HUES48 (cell line): ENCODE data around the gene CRYBA4.
A peak's percentile ranks its signal among the peaks of the same experiment; 100 is the strongest.

Experiments used
- H3K27ac ChIP-seq: one replicate; pipeline ENCODE4 v1.7.0; 2013; ENCODE audit warnings: low read depth, low read length, inconsistent platforms
- H3K27me3 ChIP-seq: 2 replicates; pipeline ENCODE4 v1.6.1; 2013; ENCODE audit warnings: mild to moderate bottlenecking, low read length; ENCODE audit not compliant: control insufficient read depth, insufficient read depth
- H3K36me3 ChIP-seq: 2 replicates; pipeline ENCODE4 v1.6.1; 2013; ENCODE audit warnings: low read length; ENCODE audit not compliant: control insufficient read depth, insufficient read depth
- H3K4me1 ChIP-seq: 2 replicates; pipeline ENCODE4 v1.6.1; 2013; ENCODE audit warnings: mild to moderate bottlenecking, low read length; ENCODE audit not compliant: control insufficient read depth, insufficient read depth
- H3K4me3 ChIP-seq: 2 replicates; pipeline ENCODE4 v1.5.1; 2013; ENCODE audit warnings: mild to moderate bottlenecking, low read depth, low read length
- H3K9ac ChIP-seq: 2 replicates; pipeline ENCODE4 v1.6.1; 2013; ENCODE audit warnings: mild to moderate bottlenecking, low read depth, low read length, moderate library complexity
- H3K9me3 ChIP-seq: 2 replicates; pipeline ENCODE4 v1.6.1; 2013; ENCODE audit warnings: low read length; ENCODE audit not compliant: control insufficient read depth, insufficient read depth

The CRYBA4 gene

GRCh38 chr22:26629988-26630761 is 8.4 kb downstream of the CRYBA4 start:
- no peak overlapping the region for H3K27ac ChIP-seq
- no peak overlapping the region for H3K9ac ChIP-seq
- H3K4me1 ChIP-seq = peaks cover 3% of the 10 kb centered on the region; the same call in 1 of the 2 replicates
- H3K4me3 ChIP-seq = no peak overlapping the region
- H3K27me3 ChIP-seq = no peaks in the 10 kb centered on the region
- H3K9me3 ChIP-seq = no peaks in the 10 kb centered on the region
- no peaks in the 10 kb centered on the region for H3K36me3 ChIP-seq

- Histone ChIP-seq H3K27ac (no peak overlapping the region), H3K27me3 (no peaks in the 10 kb centered on the region), H3K9me3 (no peaks in the 10 kb centered on the region), H3K9ac (no peak overlapping the region), H3K36me3 (no peaks in the 10 kb centered on the region), H3K4me1 (peaks cover 3% of the 10 kb centered on the region; the same call in 1 of the 2 replicates), H3K4me3 (no peak overlapping the region)
Observed at GRCh38 chr22:26631282-26631681, 9.5 kb downstream of the CRYBA4 start.

- H3K36me3 ChIP-seq = no peaks in the 10 kb centered on the region
- H3K27ac ChIP-seq = no peak overlapping the region
- no peaks in the 10 kb centered on the region for H3K9me3 ChIP-seq
- no peaks in the 10 kb centered on the region for H3K27me3 ChIP-seq
- no peak overlapping the region for H3K4me3 ChIP-seq
- H3K4me1 ChIP-seq = peaks cover 3% of the 10 kb centered on the region; the same call in 1 of the 2 replicates
- H3K9ac ChIP-seq = no peak overlapping the region
Observed at GRCh38 chr22:26632422-26633155, 10.8 kb downstream of the CRYBA4 start.

- Histone ChIP-seq H3K4me3 (no peak overlapping the region), H3K27me3 (no peaks in the 10 kb centered on the region), H3K36me3 (no peaks in the 10 kb centered on the region), H3K4me1 (peaks cover 3% of the 10 kb centered on the region; the same call in 1 of the 2 replicates), H3K27ac (no peak overlapping the region), H3K9me3 (no peaks in the 10 kb centered on the region), H3K9ac (no peak overlapping the region)
Observed at GRCh38 chr22:26634189-26634588, 12.4 kb downstream of the CRYBA4 start.

GRCh38 chr22:26635117-26635516 is 13.4 kb downstream of the CRYBA4 start:
- Histone ChIP-seq H3K4me1 (peaks cover 3% of the 10 kb centered on the region; the same call in 1 of the 2 replicates), H3K27me3 (no peaks in the 10 kb centered on the region), H3K9me3 (no peaks in the 10 kb centered on the region), H3K4me3 (no peak overlapping the region), H3K9ac (no peak overlapping the region), H3K27ac (no peak overlapping the region), H3K36me3 (no peaks in the 10 kb centered on the region)

- Histone ChIP-seq H3K27me3 (no peaks in the 10 kb centered on the region), H3K4me3 (no peak overlapping the region), H3K4me1 (peaks cover 14% of the 10 kb centered on the region), H3K9ac (no peak overlapping the region), H3K36me3 (no peaks in the 10 kb centered on the region), H3K9me3 (no peaks in the 10 kb centered on the region), H3K27ac (no peak overlapping the region)
Observed at GRCh38 chr22:26636296-26636695, 14.5 kb downstream of the CRYBA4 start.

GRCh38 chr22:26642465-26643417 is 21.0 kb downstream of the CRYBA4 start:
- Histone ChIP-seq H3K9ac (peak overlapping the region; percentile 31; the same call in 1 of the 2 replicates), H3K9me3 (no peaks in the 10 kb centered on the region), H3K27me3 (no peaks in the 10 kb centered on the region), H3K4me3 (peak overlapping the region; percentile 5; the same call in 1 of the 2 replicates), H3K27ac (peak overlapping the region; percentile 95), H3K4me1 (peaks cover 72% of the 10 kb centered on the region), H3K36me3 (no peaks in the 10 kb centered on the region)

- Histone ChIP-seq H3K27ac (peak overlapping the region; percentile 95), H3K36me3 (no peaks in the 10 kb centered on the region), H3K4me1 (peaks cover 76% of the 10 kb centered on the region), H3K4me3 (no peak overlapping the region), H3K27me3 (no peaks in the 10 kb centered on the region), H3K9ac (0 out of 2 replicates have a peak overlapping the region, but pooled peaks have one; percentile 18), H3K9me3 (no peaks in the 10 kb centered on the region)
Observed at GRCh38 chr22:26643418-26644100, 21.8 kb downstream of the CRYBA4 start.

- H3K36me3 ChIP-seq = no peaks in the 10 kb centered on the region
- no peak overlapping the region for H3K4me3 ChIP-seq
- peaks cover 75% of the 10 kb centered on the region for H3K4me1 ChIP-seq
- H3K9ac ChIP-seq = peak overlapping the region; percentile 30; the same call in 1 of the 2 replicates
- H3K27ac ChIP-seq = peak overlapping the region; percentile 65
- no peaks in the 10 kb centered on the region for H3K27me3 ChIP-seq
- no peaks in the 10 kb centered on the region for H3K9me3 ChIP-seq
Observed at GRCh38 chr22:26646158-26646557, 24.4 kb downstream of the CRYBA4 start.

GRCh38 chr22:26648011-26648497 is 26.3 kb downstream of the CRYBA4 start:
- H3K36me3 ChIP-seq = no peaks in the 10 kb centered on the region
- peak overlapping the region; percentile 56 for H3K9ac ChIP-seq
- no peaks in the 10 kb centered on the region for H3K27me3 ChIP-seq
- peak overlapping the region; percentile 42 for H3K4me3 ChIP-seq
- peak overlapping the region; percentile 91 for H3K27ac ChIP-seq
- no peaks in the 10 kb centered on the region for H3K9me3 ChIP-seq
- peaks cover 59% of the 10 kb centered on the region for H3K4me1 ChIP-seq
